GM12873 (cell line): ENCODE measurements around the gene CCR2.

Experiments used
- TF ChIP-seq, protein P1 (sequence below): IDR thresholded peaks from 2 replicates; pipeline ENCODE4 v1.5.1; 2012; ENCODE audit warnings: low read depth, mild to moderate bottlenecking, moderate library complexity, low read length, control low read depth; ENCODE audit not compliant: insufficient read depth; ENCODE audit errors: missing control alignments

The CCR2 gene

DNA sequence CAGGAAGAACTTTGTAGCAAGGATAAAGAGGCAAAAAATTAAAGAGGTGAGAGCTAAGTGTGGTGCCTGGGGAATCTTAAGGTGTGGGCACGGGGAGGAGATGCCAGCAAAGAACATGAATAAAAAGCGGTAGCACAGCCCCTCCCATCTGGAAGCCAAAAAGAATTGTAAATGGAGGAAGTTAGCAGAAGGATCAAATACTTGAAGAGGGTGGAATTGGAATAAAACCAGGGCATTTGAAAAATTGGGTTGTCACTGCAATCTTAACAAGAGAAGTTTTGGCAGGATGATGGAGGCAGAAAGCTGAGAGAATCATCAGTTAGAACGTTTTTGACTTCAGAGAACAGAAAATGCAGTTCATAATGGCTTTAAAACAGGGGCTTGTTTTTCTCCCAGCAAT is 2.4 kb downstream of the CCR2 start:
- TF ChIP-seq, protein P1, sequence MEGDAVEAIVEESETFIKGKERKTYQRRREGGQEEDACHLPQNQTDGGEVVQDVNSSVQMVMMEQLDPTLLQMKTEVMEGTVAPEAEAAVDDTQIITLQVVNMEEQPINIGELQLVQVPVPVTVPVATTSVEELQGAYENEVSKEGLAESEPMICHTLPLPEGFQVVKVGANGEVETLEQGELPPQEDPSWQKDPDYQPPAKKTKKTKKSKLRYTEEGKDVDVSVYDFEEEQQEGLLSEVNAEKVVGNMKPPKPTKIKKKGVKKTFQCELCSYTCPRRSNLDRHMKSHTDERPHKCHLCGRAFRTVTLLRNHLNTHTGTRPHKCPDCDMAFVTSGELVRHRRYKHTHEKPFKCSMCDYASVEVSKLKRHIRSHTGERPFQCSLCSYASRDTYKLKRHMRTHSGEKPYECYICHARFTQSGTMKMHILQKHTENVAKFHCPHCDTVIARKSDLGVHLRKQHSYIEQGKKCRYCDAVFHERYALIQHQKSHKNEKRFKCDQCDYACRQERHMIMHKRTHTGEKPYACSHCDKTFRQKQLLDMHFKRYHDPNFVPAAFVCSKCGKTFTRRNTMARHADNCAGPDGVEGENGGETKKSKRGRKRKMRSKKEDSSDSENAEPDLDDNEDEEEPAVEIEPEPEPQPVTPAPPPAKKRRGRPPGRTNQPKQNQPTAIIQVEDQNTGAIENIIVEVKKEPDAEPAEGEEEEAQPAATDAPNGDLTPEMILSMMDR, result no peak

DNA sequence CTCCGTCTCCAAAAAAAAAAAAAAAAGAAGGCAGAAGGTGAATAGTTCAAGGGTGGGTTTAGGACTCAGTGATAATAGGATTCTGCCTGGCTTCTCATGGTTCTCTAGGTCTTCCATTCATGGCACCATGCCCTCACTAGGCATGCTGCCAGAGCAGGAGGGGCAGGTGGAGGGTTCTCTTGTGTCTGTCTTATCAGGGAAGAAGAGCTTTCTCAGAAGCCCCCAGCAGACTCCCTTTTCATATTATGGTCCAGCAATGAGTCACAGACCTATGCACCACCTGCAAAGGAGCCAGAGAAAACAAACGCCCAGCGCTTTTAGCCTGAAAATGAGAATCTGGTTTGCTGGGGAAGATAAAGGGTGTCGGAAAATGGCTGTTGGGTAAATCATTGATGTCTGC is 3.0 kb downstream of the CCR2 start:
- TF ChIP-seq, protein P1, result no peak

DNA sequence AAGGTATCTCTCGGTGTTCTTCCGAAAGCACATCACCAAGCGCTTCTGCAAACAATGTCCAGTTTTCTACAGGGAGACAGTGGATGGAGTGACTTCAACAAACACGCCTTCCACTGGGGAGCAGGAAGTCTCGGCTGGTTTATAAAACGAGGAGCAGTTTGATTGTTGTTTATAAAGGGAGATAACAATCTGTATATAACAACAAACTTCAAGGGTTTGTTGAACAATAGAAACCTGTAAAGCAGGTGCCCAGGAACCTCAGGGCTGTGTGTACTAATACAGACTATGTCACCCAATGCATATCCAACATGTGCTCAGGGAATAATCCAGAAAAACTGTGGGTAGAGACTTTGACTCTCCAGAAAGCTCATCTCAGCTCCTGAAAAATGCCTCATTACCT is 4.6 kb downstream of the CCR2 start:
- TF ChIP-seq, protein P1, result no peak

DNA sequence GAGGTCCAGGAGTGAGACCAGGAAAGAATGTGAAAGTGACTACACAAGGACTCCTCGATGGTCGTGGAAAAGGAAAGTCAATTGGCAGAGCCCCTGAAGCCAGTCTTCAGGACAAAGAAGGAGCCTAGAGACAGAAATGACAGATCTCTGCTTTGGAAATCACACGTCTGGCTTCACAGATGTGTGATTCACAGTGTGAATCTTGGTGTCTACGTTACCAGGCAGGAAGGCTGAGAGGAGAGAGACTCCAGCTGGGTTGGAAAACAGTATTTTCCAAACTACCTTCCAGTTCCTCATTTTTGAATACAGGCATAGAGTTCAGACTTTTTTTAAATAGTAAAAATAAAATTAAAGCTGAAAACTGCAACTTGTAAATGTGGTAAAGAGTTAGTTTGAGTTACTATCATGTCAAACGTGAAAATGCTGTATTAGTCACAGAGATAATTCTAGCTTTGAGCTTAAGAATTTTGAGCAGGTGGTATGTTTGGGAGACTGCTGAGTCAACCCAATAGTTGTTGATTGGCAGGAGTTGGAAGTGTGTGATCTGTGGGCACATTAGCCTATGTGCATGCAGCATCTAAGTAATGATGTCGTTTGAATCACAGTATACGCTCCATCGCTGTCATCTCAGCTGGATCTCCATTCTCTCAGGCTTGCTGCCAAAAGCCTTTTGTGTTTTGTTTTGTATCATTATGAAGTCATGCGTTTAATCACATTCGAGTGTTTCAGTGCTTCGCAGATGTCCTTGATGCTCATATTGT is 6.0 kb downstream of the CCR2 start:
- TF ChIP-seq, protein P1, result no peak

DNA sequence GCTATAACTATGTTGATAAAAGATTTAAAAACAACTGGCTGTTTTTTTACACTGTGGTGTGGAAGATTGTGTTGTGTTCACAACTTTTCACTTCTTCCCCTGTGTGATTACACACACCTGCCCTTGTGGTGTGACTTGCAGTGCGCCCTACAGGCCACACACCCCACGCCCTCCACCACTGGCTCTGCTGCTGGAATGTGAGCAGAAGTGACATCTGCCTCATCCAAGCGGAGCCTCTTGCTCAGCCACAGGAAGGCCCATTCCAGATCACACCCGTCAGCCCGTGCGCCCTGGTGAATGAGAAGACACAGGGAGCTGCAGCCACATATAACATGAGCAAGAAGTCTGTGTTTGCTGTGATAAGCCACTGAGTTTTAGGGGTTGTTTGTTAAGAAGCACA is 7.0 kb downstream of the CCR2 start:
- TF ChIP-seq, protein P1, result peak; percentile 13

DNA sequence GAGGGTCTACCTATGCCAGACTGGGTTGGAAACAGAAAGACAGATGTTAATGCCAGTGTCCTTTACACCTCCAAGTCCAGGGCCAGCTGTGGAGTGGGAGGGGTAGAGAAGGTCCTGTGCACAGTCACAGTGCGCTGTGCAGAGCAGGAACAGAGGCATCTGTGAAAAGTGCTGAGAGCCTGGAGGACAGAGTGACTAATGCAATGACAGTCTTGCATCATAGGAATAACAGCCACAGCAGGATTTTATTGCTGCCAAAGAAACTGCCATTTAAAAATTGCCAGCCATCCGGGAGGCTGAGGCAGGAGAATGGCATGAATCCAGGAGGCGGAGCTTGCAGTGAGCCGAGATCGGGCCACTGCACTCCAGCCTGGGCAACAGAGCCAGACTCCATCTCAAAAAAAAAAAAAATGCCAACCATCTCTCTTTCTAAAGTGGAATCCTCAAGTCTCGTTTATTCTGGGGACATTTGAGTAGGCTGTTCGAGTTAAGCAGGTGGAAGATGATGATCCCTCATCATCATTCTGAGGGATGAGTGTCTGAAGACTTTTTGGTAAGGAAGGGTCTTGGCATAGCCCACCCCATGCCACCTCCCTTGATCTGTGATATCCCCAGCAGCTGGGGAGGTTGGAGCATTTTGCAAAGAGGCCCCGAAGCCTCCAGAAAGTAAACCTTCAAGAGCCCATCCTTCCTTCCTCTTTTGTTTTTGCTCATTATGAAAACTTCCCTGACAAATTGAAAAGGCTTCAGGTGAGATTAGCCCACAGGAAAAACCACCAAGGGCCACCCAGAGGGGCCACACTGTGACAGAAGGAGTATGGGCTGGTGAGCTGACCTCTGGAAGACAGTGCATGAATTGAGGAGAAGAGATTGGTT is 7.7 kb downstream of the CCR2 start:
- TF ChIP-seq, protein P1, result no peak

DNA sequence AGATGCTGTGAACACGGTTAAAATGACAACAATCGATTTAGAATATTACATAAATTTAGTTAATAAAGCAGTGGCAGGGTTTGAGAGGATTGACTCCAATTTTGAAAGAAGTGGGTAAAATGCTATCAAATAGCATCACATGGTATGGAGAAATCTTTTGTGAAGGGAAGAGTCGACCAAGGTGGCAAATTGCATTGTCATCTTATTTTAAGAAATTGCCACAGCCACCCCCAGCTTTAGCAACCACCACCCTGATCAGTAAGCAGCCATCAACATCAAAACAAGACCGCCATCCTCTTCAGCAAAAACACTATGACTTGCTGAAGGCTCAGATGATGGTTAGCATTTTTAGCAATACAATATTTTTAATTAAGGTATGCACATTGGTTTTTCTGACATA is 11.1 kb downstream of the CCR2 start:
- TF ChIP-seq, protein P1, result no peak
